HG03039 (cell line): ENCODE results near the gene ELL.

Experiments
- ATAC-seq: cut with Tn5 transposase; IDR thresholded peaks from one replicate; pipeline ENCODE4 v1.9.1; 2021; ENCODE audit warnings: mild to moderate bottlenecking, moderate library complexity; ENCODE audit not compliant: unreplicated experiment

ELL gene

DNA sequence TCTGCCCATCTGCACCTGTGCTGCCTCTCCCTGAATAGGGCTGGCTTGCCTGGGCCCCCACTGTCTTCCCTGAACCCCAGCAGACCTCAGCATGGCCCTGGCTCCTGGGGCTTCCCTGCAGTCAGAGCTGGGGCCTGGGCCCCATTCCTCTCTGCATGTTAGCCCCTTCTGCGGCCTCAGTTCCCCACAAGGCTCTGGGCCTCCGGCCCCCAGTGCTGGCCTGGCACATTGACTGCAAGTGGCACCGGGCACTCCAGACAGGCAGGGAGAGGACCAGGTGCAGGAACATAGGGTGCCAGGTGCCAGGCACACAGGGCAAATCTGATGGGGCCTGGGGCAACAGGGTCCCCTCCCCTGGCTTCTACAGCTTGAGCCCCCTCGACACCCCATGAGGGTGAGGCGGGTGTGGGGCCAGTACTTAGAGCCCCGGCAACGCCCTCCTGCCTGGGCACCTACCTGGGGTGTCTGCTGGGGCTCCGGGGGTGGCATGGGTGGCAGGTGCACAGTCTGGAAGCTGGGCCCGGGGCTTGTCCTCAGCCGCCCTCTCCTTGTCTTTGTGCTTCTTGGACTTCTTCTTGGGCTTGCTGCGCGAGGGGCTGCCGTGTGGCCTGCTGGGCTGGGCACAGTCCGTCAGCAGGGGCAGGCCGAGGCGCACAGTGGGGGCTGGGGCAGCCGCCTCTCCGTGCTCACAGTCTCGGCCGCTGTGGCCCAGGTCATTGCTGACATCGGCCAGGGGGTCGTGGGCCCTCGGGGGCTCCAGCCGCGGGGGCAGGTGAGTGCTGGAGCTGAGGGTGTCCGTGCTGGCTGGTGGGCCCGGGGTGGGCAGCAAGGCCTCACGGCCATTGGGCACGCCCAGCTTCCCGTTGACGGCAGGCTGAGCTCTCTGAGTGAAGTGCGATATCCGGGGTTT lies 71.6 kb downstream of the ELL start:
- ATAC-seq = no peak

GRCh38 chr19:18449552-18449951 lies 72.3 kb downstream of the ELL start:
- ATAC-seq = no peak

DNA sequence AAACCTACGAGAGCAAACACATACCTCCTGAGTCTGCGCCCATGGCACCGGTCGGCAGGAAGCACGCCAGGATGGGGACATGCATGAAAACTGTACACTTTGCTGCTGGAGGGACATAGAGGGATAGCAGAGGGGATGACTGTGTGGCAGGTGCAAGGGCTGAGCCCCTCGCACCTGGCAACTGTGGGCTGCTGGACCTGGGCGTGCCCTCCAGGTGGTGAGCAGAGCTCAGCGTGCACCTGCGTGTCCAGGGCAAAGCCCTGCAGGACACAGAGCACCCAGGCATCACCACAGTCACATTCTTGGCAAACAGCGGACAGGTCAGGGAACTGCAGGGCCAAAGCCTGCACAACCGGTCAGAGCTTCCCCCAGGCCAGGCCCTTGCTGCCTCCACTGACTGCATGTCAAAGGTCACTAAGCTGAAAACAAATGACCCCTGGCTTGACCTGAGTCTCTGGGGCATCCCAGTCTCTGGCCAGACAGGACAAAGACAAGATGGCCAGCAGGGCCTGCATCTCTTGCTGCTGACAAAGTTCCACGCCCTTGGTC lies 75.0 kb downstream of the ELL start:
- ATAC-seq = no peak

GRCh38 chr19:18446145-18446810 lies 75.6 kb downstream of the ELL start:
- no peak for ATAC-seq

- no peak for ATAC-seq
Measured at GRCh38 chr19:18445262-18445948, 76.5 kb downstream of the ELL start.

DNA sequence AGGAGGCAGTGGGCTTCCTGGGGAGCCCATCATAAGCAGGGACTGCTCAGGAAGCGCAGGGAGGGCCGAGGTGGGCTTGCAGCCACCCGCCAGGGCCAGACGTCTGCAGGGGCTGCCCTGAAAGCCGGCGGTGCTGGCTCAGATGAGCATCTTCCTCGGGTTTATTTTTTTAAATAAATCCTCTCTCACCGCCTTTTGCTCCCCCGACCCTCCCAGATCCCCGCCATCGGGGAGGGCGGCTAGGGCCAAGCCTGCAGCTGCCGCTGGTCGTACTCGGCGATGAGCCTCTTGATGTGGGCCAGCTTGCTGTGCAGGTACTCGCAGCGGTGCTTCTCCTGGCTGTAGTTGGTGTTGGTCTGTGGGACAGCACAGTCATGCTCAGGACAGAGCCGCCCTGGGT lies 77.4 kb downstream of the ELL start:
- no peak for ATAC-seq

- ATAC-seq = no peak
Measured at GRCh38 chr19:18443831-18444230, 78.0 kb downstream of the ELL start.

- no peak for ATAC-seq
Measured at GRCh38 chr19:18443406-18443805, 78.5 kb downstream of the ELL start.

DNA sequence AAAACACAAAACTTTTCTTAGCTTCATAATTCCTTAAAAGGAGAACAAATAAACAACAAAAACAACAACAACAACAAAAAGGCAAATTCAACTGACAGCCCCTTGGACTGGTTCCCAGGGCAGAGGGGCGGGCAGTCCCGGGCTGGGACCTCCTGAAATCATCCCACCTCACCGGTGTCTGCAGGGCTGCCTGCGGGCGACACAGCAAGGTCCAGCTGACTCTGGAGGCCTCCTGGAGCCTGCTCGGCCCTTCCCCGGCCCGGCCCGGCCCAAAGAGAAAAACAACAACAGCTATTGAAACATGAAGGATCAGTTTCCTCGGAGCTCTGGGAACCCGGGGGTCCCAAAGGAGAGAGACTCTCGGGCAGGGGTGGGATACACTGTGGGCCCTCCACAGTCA lies 78.9 kb downstream of the ELL start:
- ATAC-seq = no peak

DNA sequence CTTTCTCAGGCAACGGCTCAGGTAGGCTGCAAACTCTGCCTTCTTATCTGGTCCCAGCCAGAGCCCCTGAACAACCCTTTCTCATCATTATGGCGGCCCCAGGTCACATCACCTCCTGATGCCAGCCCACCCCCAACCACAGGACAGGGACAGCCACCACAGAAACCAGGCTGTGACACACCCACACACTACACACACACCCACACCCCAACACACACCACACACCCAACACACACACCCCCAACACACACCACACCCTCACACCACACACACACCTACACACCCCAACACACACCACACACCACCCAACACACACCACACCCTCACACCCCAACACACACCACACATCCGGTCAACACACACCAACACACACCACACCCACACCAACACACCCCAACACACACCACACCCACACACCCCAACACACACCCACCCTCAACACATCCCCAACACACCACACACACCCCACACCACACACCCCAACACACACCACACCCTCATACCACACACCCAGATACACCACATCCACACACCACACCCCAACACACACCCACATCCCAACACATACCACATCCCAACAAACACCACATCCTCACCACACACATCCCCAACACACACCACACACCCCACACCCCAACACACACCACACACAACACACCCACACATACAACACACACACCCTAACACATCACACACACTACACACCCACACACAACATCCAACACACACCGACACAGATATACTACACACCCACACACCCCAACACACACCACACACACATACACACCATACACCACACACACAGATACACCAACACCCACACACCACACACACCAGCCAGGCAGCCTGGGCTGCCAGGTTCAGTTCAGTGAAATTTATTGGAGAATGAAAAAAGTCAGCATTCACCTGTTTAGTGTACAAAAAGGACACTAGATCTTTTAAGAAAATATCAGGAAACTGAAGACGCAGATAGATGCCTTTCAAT lies 79.8 kb downstream of the ELL start:
- no peak for ATAC-seq

GRCh38 chr19:18440936-18441803 lies 80.7 kb downstream of the ELL start:
- ATAC-seq = no peak

GRCh38 chr19:18440415-18440877 lies 81.4 kb downstream of the ELL start:
- no peak for ATAC-seq

DNA sequence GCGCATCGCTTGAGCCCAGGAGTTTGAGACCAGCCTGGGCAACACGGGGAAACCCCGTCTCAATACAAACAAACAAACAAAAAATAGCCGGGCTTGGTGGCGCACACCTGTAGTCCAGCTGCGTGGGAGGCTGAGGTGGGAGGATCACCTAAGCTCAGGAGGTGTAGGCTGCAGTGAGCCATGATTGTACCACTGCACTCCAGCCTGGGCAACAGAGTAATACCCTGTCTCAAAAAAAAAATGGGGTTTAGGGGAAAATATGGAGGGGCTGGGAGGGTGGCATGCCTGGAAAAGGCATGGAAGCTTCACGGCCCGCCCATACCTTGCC lies 82.0 kb downstream of the ELL start:
- ATAC-seq = no peak

- ATAC-seq = no peak
Measured at GRCh38 chr19:18439025-18439909, 82.6 kb downstream of the ELL start.

DNA sequence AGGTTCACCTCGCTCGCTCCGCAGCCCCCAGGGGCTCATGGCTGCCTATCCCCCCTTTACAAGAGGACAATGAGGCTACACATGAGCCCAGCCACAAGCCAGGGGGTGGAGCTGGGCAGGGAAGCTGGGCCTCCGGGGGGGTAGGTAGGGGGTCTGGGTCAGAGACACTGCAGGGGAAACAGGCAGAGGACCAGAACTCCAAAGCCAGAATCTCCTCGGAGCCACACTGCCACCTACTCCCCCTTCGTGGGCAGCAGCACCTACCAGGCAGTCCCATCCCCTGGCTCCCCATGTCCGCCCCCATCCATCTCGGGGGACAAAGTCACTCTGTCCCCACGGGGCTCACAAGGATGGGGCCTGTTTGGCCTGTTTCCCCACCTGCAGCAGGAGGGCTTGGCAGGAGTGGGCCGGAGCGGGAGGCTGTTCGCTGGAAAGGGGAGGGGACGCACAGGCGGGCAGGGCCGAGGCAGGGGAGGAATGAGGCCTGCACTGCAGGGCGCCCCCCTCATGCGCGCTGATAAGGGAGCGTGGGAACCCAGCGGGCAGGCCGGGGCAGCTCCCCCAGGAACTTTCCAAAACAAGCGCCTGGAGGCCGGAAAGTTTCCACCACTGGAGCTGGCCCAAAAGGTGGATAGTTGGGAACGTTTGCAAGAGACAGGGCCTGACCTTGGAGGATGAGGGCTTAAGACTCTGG lies 83.4 kb downstream of the ELL start:
- no peak for ATAC-seq

DNA sequence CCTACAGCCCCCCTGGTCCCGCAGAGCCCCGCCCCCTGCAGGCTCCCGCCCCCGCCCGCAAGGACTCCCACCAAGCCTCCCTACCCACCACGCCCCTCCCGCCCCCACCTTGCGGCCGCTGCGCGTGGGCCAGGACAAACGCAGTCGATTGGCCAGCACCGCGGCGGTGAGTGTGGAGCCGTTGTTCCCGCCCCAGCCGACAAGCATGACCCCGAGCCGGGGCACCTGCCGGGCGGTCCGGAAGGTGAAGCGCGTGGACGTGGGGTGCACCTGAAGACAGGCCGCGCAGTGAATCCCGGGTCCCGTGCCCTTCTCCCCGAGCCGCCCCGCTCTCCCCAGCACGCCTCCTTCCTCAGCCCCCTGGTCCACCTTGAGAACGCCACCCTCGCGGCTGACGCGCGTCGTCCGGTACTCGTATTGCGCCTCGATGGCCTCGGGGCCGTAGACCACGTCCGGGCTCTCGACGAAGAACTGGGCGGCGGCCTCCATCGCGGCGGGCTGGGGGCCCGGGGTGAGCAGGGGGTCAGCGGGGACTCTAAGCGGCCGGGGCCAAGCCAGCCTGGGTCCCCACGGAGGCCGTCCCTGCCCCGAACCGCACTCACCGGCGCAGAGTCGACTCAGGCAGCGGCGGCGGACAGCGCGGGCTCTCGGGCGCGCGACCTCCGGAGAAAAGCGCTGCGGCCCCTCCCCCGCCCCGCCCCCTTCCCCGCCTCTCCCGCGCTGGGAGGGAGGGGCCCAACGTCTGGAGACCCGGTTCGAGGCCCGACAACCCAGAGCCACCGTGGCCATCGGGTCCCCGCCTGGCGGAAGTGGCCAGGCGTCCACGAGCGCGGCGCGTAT lies 84.2 kb downstream of the ELL start, which contains the start of gene ISYNA1:
ISYNA1 (minus strand) TSS at position 643 of the 840 bp plus-strand sequence; CDS start at position 489, 154 bp downstream.
- no peak for ATAC-seq
